IPS DF 6.9 (cell line): ENCODE data around the gene ZEB2.

Experiments
- DNase-seq: peaks from one replicate; pipeline ENCODE4 v3.0.0-alpha.2; 2013; ENCODE audit warnings: low read depth, low spot score
- H3K27ac ChIP-seq: one replicate; pipeline ENCODE4 v1.5.1; 2013; ENCODE audit warnings: low read length, control low read depth
- H3K27me3 ChIP-seq: 2 replicates; pipeline ENCODE4 v1.6.1; 2013; ENCODE audit warnings: mild to moderate bottlenecking, low read length; ENCODE audit not compliant: control insufficient read depth, insufficient read depth
- H3K36me3 ChIP-seq: 2 replicates; pipeline ENCODE4 v1.6.1; 2013; ENCODE audit warnings: low read length; ENCODE audit not compliant: control insufficient read depth, insufficient read depth
- H3K4me1 ChIP-seq: 2 replicates; pipeline ENCODE4 v1.6.1; 2013; ENCODE audit warnings: low read length; ENCODE audit not compliant: control insufficient read depth, insufficient read depth
- H3K4me3 ChIP-seq: 2 replicates; pipeline ENCODE4 v1.5.1; 2013; ENCODE audit warnings: mild to moderate bottlenecking, low read length
- H3K9me3 ChIP-seq: 2 replicates; pipeline ENCODE4 v1.6.1; 2013; ENCODE audit warnings: low read length, inconsistent platforms; ENCODE audit not compliant: control insufficient read depth, insufficient read depth
- WGBS: extraction: QIAGEN DNeasy Blood & Tissue Kit; methylation state at CpG from one replicate; pipeline ENCODE4 v1.1.7; 2013; ENCODE audit warnings: mixed read lengths, missing lambda C conversion rate; ENCODE audit not compliant: insufficient read length, insufficient coverage; 5-methylcytosine and 5-hydroxymethylcytosine counted together

The ZEB2 gene

DNA sequence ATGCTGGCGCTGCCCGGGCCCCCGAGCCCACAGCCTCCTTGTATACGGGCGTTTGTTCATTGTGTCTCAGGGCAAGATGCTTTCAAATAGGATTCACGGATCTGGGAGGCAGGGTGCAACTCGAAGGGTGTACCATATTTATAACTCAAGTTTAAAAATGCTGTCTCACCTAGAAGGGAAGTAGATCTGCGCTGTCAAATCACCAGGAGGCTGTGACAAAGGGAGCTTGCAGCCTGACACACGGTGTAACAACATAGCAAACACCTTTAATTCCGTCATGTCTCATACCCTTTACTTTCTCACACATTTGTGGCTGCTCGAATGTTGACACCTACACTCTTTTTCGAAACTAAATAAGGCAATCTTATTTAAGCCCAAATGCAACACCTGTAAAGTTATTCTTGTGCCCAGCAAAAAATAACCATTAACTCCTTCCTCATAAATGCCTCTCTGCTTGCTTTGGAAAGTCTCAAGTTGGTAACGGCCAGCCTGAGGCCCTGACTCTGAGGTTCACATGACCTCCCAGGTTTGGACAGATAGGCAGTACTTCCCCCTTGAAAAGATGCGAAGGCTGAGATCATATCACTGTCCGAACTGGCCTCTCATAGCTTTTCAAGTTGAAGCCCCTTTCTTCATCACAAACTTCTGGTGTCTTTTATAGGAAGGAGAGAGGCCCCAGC is 11.6 kb downstream of the ZEB2 start:
- 100% methylated on average over 1 of the region's 15 CpGs for WGBS
- Histone ChIP-seq H3K36me3 (no peaks in the 10 kb centered on the region), H3K27me3 (peaks cover 21% of the 10 kb centered on the region), H3K27ac (no peak overlapping the region), H3K4me3 (no peak overlapping the region), H3K9me3 (no peaks in the 10 kb centered on the region), H3K4me1 (peaks cover 11% of the 10 kb centered on the region; the same call in 1 of the 2 replicates)
- no peak for DNase-seq

DNA sequence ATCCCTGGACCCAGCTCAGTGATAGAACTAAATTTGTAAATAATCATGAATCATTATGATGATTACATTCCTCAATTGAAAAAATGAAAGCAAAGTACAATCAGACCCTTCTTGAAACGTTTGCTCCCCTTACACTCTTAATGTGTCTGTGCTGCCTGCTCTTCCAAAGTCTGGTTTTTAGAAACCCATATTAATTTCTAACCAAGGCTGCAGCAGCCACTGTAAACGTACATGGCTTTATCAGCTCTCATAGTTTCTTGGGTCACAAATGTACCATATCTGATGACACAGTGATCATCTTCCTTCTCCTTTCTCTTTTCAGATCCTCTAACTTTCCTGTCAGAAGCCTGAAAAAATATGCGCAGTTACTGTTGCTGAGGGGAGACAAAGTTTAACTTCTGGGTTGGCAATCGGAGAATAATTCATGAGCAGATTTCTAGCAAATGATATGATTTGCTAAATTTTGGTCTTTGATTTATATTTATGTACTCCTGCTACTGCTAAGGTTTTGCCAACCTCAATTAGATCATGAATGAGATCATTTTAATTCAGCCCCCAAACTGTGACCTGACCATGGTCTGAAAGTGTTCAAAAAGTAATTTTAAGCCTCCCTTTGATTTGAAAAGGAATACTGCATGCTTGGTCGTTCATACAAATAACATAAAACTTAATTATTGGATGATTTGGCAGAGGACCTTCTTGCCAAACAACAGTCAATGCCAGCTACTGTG is 12.3 kb downstream of the ZEB2 start:
- WGBS: no CpG with 5 or more reads among the region's 5 CpGs
- peaks cover 8% of the 10 kb centered on the region; the same call in 1 of the 2 replicates for H3K4me1 ChIP-seq
- peaks cover 14% of the 10 kb centered on the region for H3K27me3 ChIP-seq
- no peaks in the 10 kb centered on the region for H3K36me3 ChIP-seq
- no peak overlapping the region for H3K4me3 ChIP-seq
- no peak overlapping the region for H3K27ac ChIP-seq
- no peak for DNase-seq
- H3K9me3 ChIP-seq: no peaks in the 10 kb centered on the region

DNA sequence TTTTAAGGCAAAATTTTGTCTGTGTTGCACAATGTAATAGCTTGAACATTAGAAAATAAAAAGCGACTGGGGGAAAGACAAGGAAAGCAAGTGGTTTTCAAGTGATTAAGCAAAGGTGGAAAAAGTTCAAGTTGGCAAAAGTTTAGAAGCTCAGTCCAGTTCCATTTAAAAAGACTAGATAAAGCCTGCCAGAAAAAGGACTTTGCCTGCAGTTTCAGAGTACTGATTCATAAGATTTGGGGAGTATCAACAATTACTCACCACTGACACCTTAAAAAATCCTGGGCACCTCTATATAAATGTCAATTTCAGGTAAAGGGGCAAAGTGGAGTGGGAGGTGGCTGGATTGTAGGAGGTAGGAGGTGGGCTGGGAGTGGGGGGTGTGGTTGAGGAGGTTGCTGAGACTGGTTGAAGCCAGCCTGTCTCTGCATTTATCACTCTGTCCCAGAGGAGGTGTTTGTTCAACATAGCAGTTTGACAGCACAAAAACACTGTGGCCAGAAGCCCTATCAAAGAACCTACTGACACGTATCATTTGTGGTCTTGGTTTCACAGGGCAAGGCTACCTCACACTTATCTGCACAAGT is 14.6 kb downstream of the ZEB2 start:
- Histone ChIP-seq H3K27ac (no peak overlapping the region), H3K27me3 (peaks cover 6% of the 10 kb centered on the region; the same call in 1 of the 2 replicates), H3K4me1 (peaks cover 4% of the 10 kb centered on the region; the same call in 1 of the 2 replicates), H3K36me3 (no peaks in the 10 kb centered on the region), H3K9me3 (no peaks in the 10 kb centered on the region), H3K4me3 (no peak overlapping the region)
- DNase-seq: no peak
- WGBS: no CpG with 5 or more reads among the region's 2 CpGs

- Histone ChIP-seq H3K4me1 (peaks cover 2% of the 10 kb centered on the region; the same call in 1 of the 2 replicates), H3K4me3 (no peak overlapping the region), H3K27ac (no peak overlapping the region), H3K27me3 (peaks cover 6% of the 10 kb centered on the region; the same call in 1 of the 2 replicates), H3K36me3 (no peaks in the 10 kb centered on the region), H3K9me3 (no peaks in the 10 kb centered on the region)
- no CpG with 5 or more reads among the region's 6 CpGs for WGBS
- no peak for DNase-seq
These were observed 15.7 kb downstream of the ZEB2 start for GRCh38 chr2:144504218-144504641.

- DNase-seq: no peak
- Histone ChIP-seq H3K27me3 (peaks cover 3% of the 10 kb centered on the region; the same call in 1 of the 2 replicates), H3K27ac (no peak overlapping the region), H3K9me3 (no peaks in the 10 kb centered on the region), H3K4me3 (no peak overlapping the region), H3K36me3 (no peaks in the 10 kb centered on the region), H3K4me1 (no peaks in the 10 kb centered on the region)
- no CpG with 5 or more reads among the region's 5 CpGs for WGBS
These were observed 16.7 kb downstream of the ZEB2 start for GRCh38 chr2:144503242-144503641.

- no peak for DNase-seq
- Histone ChIP-seq H3K9me3 (no peaks in the 10 kb centered on the region), H3K27me3 (no peaks in the 10 kb centered on the region), H3K4me1 (no peaks in the 10 kb centered on the region), H3K27ac (no peak overlapping the region), H3K36me3 (no peaks in the 10 kb centered on the region), H3K4me3 (no peak overlapping the region)
- no CpG with 5 or more reads among the region's 7 CpGs for WGBS
These were observed 17.6 kb downstream of the ZEB2 start for GRCh38 chr2:144502369-144502768.

GRCh38 chr2:144501627-144502026 is 18.3 kb downstream of the ZEB2 start:
- H3K4me3 ChIP-seq: no peak overlapping the region
- H3K27me3 ChIP-seq: no peaks in the 10 kb centered on the region
- H3K36me3 ChIP-seq: no peaks in the 10 kb centered on the region
- H3K4me1 ChIP-seq: no peaks in the 10 kb centered on the region
- no peaks in the 10 kb centered on the region for H3K9me3 ChIP-seq
- H3K27ac ChIP-seq: no peak overlapping the region
- WGBS: no CpG with 5 or more reads among the region's 1 CpG
- no peak for DNase-seq

GRCh38 chr2:144501118-144501517 is 18.8 kb downstream of the ZEB2 start:
- Histone ChIP-seq H3K27me3 (no peaks in the 10 kb centered on the region), H3K36me3 (no peaks in the 10 kb centered on the region), H3K27ac (no peak overlapping the region)

GRCh38 chr2:144500563-144500962 is 19.4 kb downstream of the ZEB2 start:
- Histone ChIP-seq H3K4me3 (no peak overlapping the region), H3K36me3 (no peaks in the 10 kb centered on the region), H3K27me3 (no peaks in the 10 kb centered on the region), H3K4me1 (no peaks in the 10 kb centered on the region), H3K9me3 (no peaks in the 10 kb centered on the region), H3K27ac (no peak overlapping the region)
- no CpG with 5 or more reads among the region's 2 CpGs for WGBS
- no peak for DNase-seq

More at GRCh38 chr2:144501118-144501517, 18.8 kb downstream of the ZEB2 start:
- DNase-seq: no peak
- Histone ChIP-seq H3K4me1 (no peaks in the 10 kb centered on the region), H3K4me3 (no peak overlapping the region), H3K9me3 (no peaks in the 10 kb centered on the region)
- no CpG with 5 or more reads among the region's 3 CpGs for WGBS

DNA sequence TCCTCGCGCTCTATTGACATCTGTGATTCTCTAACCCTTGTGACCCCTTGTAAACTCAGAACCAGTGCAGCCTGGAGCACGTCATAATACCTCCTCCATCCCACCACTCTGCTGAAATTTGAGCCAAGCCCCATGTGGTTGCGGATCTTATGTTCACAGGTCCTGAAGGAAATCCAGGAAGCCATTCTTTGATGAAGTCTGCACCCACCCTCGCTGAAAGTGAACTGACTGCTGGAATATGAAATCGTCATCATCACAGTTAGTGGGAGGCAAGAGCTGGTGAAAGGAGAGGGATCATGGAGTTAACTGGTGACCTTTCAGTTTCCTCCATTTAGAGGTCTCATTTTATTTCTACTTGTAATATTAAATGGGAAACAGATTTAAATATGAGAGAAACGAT is 21.6 kb downstream of the ZEB2 start:
- Histone ChIP-seq H3K27ac (no peak overlapping the region), H3K36me3 (no peaks in the 10 kb centered on the region), H3K4me1 (no peaks in the 10 kb centered on the region), H3K27me3 (no peaks in the 10 kb centered on the region), H3K9me3 (no peaks in the 10 kb centered on the region), H3K4me3 (no peak overlapping the region)
- no CpG with 5 or more reads among the region's 7 CpGs for WGBS
- DNase-seq: no peak
